Coronary artery (tissue), 2 donors: Measurements from ENCODE around the gene MPND.
"Not testable (repeated sequence)": the region's sequence is repeated elsewhere in the genome, so short reads cannot be mapped to it uniquely, and the experiment has no call there.

ENCODE experiments used
- DNase-seq: peaks from one replicate; pipeline ENCODE4 v3.0.0-alpha.2; 2017; ENCODE audit warnings: low spot score
- H3K27ac ChIP-seq, 2 donors: fragments of 200-600 bp; sonication (generic); one replicate each; pipeline ENCODE4 v1.5.1; 2016 to 2019
- H3K4me3 ChIP-seq: fragments of 200-600 bp; sonication (generic); 2 replicates; pipeline ENCODE4 v1.5.1; 2016; ENCODE audit warnings: mild to moderate bottlenecking, moderate library complexity
- TF ChIP-seq, protein P1 (sequence below): fragments of 200-600 bp; sonication (generic); IDR thresholded peaks from one replicate; pipeline ENCODE4 v1.5.1; 2019; ENCODE audit warnings: antibody characterized with exemption

The MPND gene

DNA sequence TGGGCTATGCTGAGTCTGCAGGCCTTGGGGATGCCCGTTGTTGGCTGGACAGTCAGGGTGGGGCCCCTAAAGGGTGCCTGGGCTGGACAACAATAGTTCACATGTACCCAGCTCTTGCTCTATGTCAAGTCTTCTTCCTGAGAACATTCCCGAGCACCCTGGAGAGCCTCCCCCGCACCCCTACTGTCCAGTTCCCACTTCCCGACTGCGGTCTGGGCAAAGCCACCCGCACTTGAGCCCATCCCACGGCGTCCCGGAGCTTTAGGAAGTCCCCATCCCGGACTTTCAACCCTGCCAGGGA is 1.1 kb upstream of the MPND start:
- TF ChIP-seq, protein P1, sequence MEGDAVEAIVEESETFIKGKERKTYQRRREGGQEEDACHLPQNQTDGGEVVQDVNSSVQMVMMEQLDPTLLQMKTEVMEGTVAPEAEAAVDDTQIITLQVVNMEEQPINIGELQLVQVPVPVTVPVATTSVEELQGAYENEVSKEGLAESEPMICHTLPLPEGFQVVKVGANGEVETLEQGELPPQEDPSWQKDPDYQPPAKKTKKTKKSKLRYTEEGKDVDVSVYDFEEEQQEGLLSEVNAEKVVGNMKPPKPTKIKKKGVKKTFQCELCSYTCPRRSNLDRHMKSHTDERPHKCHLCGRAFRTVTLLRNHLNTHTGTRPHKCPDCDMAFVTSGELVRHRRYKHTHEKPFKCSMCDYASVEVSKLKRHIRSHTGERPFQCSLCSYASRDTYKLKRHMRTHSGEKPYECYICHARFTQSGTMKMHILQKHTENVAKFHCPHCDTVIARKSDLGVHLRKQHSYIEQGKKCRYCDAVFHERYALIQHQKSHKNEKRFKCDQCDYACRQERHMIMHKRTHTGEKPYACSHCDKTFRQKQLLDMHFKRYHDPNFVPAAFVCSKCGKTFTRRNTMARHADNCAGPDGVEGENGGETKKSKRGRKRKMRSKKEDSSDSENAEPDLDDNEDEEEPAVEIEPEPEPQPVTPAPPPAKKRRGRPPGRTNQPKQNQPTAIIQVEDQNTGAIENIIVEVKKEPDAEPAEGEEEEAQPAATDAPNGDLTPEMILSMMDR: no peak
- Histone ChIP-seq H3K4me3 (peak overlapping the region; percentile 94), H3K27ac (peak overlapping the region; percentile 83 to 94)
- no peak for DNase-seq

DNA sequence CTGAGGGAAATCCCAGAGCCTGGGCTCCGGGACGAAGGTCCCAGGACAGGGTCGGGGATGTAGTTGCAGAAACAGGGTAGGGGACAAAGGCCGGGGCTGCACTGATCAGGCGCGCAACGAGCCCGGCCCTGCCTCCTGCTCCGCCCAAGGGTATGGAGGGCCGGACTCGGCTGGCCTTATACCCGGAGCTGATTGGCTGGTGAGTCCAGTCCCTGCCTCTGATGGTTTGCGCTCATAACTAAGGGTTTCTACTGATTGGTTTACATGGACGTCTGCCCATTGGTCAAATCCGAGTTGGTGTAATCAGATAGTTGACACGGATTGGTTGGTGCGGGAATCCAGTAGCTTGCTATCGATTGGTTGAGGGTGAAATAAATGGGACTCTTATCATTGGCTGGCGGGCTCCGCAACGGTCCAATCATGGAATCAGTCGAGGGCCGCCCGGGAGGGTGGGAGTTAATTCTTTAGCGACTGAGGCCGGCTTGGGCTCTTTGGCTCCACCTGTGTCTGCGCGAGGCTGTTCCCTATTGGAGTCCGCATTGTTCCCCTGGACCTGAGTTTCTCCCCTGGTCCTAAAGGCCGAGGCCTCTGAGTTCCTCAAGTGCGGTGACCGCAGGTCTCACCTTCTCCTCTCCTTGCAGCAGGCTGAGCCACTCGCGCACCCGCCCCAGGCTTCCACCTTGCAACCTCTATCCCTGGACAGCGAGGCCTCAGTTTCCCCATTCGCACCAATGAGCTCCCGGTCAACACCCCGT is 570 bp upstream of the MPND start:
- peak; percentile 98 for DNase-seq
- TF ChIP-seq, protein P1: no peak
- Histone ChIP-seq H3K27ac (peak overlapping the region; percentile 84 to 94), H3K4me3 (peak overlapping the region; percentile 94)

DNA sequence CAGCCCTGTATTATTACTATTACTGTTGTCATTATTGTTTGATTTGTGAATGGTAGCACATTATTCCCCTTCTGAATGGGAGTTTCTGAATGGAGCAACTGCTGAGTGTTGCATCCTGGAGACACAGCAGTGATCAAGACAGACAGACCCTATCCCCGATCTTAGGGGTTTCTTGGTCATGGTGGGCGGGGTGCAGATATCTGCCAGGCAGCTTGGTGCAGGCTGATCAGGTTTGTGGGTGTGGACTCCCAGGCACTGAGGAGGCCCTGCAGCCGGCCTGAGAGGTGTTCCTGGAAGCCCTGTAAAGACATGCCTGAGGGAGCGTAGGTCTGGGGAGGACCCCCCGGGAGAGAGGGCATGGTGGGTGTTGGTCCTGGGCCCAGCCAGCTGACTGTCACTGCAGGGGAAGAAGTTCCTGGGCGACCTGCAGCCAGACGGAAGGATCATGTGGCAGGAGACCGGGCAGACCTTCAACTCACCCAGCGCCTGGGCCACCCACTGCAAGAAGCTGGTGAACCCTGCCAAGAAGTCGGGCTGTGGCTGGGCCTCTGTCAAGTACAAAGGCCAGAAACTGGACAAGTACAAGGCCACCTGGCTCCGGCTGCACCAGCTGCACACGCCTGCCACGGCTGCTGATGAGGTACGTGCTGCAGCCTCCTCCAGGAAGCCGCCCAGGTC is 2.1 kb downstream of the MPND start:
- H3K4me3 ChIP-seq: no peak overlapping the region
- TF ChIP-seq, protein P1: no peak
- peak; percentile 72 for DNase-seq

DNA sequence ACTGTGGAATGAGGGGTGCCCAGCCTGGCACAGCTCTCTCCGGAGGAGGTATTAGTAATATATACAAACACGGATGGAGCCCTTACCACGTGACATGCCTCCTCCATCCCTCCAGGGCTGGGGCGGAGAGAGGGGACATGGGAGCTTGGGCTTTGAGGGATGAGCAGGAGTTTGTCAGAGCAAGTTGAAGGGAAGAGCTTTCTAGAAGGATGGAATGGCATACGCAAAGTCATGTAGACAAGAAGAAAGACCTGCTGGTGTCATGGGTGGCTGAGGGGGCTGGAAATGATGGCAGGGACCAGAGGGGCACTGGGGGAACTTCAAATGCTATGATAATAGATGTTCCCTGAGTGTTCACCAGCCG is 2.6 kb downstream of the MPND start:
- DNase-seq: no peak
- Histone ChIP-seq H3K4me3 (no peak overlapping the region), H3K27ac (no peak overlapping the region)
- TF ChIP-seq, protein P1: no peak

More for the DNA sequence above, 2.1 kb downstream of the MPND start:
- H3K27ac ChIP-seq: no peak overlapping the region

DNA sequence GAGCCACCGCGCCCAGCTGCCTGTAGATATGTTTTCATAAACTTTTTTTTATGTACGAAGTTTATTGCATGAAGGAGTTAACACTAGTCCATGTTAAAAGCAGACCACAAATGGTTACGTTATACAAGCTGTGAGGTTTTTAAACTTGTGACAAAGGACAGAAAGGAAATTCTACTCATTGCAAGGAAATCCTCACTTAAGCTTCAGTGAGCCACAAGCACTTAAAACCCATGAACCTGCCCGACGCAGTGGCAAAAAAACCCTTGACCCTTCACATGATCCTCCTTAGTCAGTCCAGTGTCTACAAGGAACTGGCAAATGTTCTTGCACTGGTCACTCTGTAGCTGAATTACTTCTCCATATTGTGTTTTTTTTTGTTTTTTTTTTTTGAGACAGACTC is 4.2 kb downstream of the MPND start:
- TF ChIP-seq, protein P1: no peak
- no peak overlapping the region for H3K4me3 ChIP-seq
- DNase-seq: no peak
- H3K27ac ChIP-seq: no peak overlapping the region

GRCh38 chr19:4349225-4349624 is 5.9 kb downstream of the MPND start:
- H3K4me3 ChIP-seq, H3K27ac ChIP-seq, DNase-seq: not testable (repeated sequence)

DNA sequence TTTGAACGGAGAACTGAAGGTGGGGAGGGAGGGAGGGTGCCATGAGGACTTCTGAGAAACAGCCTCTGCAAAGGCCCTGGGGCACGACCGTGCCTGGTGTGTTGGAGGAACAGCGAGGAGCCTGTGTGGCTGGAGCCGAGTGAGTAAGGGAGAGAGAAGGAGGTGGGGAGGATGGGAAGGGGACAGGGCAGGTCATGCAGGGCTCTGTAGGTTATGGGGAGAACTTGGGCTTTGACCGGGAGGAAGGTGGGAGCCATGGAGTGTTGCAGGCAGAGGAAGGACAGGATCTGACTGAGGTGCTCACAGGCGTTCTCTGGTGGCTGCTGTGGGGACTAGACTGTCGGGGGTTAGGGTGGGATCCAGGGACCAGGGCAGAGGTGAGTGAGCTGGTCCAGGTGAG is 6.7 kb downstream of the MPND start:
- TF ChIP-seq, protein P1: no peak
- Histone ChIP-seq H3K27ac (no peak overlapping the region), H3K4me3 (no peak overlapping the region)
- no peak for DNase-seq
